Testis (tissue), 3 donors: Measurements from ENCODE around the gene ATP13A1. TPM values are rescaled to one million over a fixed set of nuclear protein-coding genes. Genes with fewer than 3 reads are reported as not detected.
"Not testable (repeated sequence)": the region's sequence is repeated elsewhere in the genome, so short reads cannot be mapped to it uniquely, and the experiment has no call there.

Source experiments
- DNase-seq: peaks from one replicate; pipeline ENCODE4 v3.0.0-alpha.2; 2019
- H3K27ac ChIP-seq, 2 donors: fragments of 200-600 bp; sonication (generic); one replicate each; pipeline ENCODE4 v1.5.1; 2019
- H3K27me3 ChIP-seq: fragments of 200-600 bp; sonication (generic); one replicate; pipeline ENCODE4 v1.5.1; 2019
- H3K36me3 ChIP-seq: fragments of 200-600 bp; sonication (generic); one replicate; pipeline ENCODE4 v1.5.1; 2017; ENCODE audit warnings: low read depth; ENCODE audit errors: missing control alignments
- H3K4me1 ChIP-seq: fragments of 200-600 bp; sonication (generic); one replicate; pipeline ENCODE4 v1.5.1; 2019
- H3K4me3 ChIP-seq, 2 donors: fragments of 200-600 bp; sonication (generic); one replicate each; pipeline ENCODE4 v1.5.1; 2017 to 2019
- H3K9me3 ChIP-seq: fragments of 200-600 bp; sonication (generic); one replicate; pipeline ENCODE4 v1.5.1; 2017
- POLR2A ChIP-seq: fragments of 450-650 bp; IDR thresholded peaks from one replicate; pipeline ENCODE4 v1.6.1; 2017; ENCODE audit warnings: antibody characterized with exemption, mild to moderate bottlenecking, moderate library complexity
- WGBS, 2 donors: methylation state at CpG; one replicate each; pipeline ENCODE4 v1.1.5; 2018; 5-methylcytosine and 5-hydroxymethylcytosine counted together
- intact Hi-C: fragments of 100-400 bp; cut with DNase I; formaldehyde crosslinking; loops from one replicate; pipeline ENCODE4 v1.15.1; 2023; ENCODE audit warnings: low total_unique reads
- polyA plus RNA-seq: library from polyadenylated mRNA; stranded (reverse); fragments of 350-450 nt; fragmentation: Illumina TruSeq; extraction: RNeasy Lipid Tissue Mini Kit (QIAGEN cat#74804); gene quantifications from one replicate; pipeline ENCODE4 v1.2.3, GENCODE V29; 2014; ENCODE audit warnings: low read depth, low replicate concordance; ENCODE audit not compliant: insufficient read depth
- total RNA-seq, 2 donors: library from RNA; depleted of rRNA; stranded (reverse); fragments of >200 nt; gene quantifications; one replicate each; pipeline ENCODE4 v1.2.3, GENCODE V29; 2016
- TF ChIP-seq, protein P1 (sequence below), 3 experiments: fragments of 450-650 bp in 2 of 3; fragments of 200-600 bp in 1 of 3; sonication (generic) in 1 of 3; IDR thresholded peaks; one replicate each; pipeline ENCODE4 v1.5.1; 2016 to 2019; ENCODE audit warnings: antibody characterized with exemption in 3 of 3, mild to moderate bottlenecking in 2 of 3, moderate library complexity in 1 of 3

Gene ATP13A1
- total and polyA plus RNA-seq, 3 donors from 2014 or later, result 64.1 to 360 (median 292) TPM

- Histone ChIP-seq H3K4me1 (peaks cover 4% of the 10 kb centered on the region), H3K27me3 (no peaks in the 10 kb centered on the region), H3K4me3 (no peak overlapping the region), H3K36me3 (no peaks in the 10 kb centered on the region), H3K27ac (no peak overlapping the region), H3K9me3 (no peaks in the 10 kb centered on the region)
- no peak for DNase-seq
- intact Hi-C loops, result no loop called here
- WGBS, 2 donors, result 96% methylated on average over 6 of the region's 6 CpGs
- no peak for TF ChIP-seq POLR2A
- TF ChIP-seq, protein P1, sequence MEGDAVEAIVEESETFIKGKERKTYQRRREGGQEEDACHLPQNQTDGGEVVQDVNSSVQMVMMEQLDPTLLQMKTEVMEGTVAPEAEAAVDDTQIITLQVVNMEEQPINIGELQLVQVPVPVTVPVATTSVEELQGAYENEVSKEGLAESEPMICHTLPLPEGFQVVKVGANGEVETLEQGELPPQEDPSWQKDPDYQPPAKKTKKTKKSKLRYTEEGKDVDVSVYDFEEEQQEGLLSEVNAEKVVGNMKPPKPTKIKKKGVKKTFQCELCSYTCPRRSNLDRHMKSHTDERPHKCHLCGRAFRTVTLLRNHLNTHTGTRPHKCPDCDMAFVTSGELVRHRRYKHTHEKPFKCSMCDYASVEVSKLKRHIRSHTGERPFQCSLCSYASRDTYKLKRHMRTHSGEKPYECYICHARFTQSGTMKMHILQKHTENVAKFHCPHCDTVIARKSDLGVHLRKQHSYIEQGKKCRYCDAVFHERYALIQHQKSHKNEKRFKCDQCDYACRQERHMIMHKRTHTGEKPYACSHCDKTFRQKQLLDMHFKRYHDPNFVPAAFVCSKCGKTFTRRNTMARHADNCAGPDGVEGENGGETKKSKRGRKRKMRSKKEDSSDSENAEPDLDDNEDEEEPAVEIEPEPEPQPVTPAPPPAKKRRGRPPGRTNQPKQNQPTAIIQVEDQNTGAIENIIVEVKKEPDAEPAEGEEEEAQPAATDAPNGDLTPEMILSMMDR (IDR thresholded peaks at IDR 0.05), result no peak
These were observed 10.8 kb upstream of the ATP13A1 start for GRCh38 chr19:19674315-19674714.

- no peaks in the 10 kb centered on the region for H3K36me3 ChIP-seq
- no peak for TF ChIP-seq POLR2A
- TF ChIP-seq, protein P1 (IDR thresholded peaks at IDR 0.05), result no peak
- no peak overlapping the region for H3K4me3 ChIP-seq
- no peaks in the 10 kb centered on the region for H3K9me3 ChIP-seq
- intact Hi-C loops, result no loop called here
- H3K27me3 ChIP-seq, result no peaks in the 10 kb centered on the region
- peaks cover 5% of the 10 kb centered on the region for H3K4me1 ChIP-seq
- H3K27ac ChIP-seq, result no peak overlapping the region
- WGBS, 2 donors, result 98 to 99% methylated on average over 3 of the region's 3 CpGs
- no peak for DNase-seq
These were observed 9.3 kb upstream of the ATP13A1 start for GRCh38 chr19:19672816-19673215.

- Histone ChIP-seq H3K27ac (no peak overlapping the region), H3K27me3 (no peaks in the 10 kb centered on the region), H3K4me3 (no peak overlapping the region), H3K4me1 (peaks cover 5% of the 10 kb centered on the region), H3K9me3 (no peaks in the 10 kb centered on the region), H3K36me3 (no peaks in the 10 kb centered on the region)
- peak; percentile 12 for DNase-seq
- WGBS, 2 donors, result 47 to 65% methylated on average over 10 of the region's 10 CpGs
- TF ChIP-seq, protein P1 (IDR thresholded peaks at IDR 0.05), result no peak
- TF ChIP-seq POLR2A, result no peak
- intact Hi-C loops, result no loop called here
These were observed 6.6 kb upstream of the ATP13A1 start for GRCh38 chr19:19670070-19670551.

DNA sequence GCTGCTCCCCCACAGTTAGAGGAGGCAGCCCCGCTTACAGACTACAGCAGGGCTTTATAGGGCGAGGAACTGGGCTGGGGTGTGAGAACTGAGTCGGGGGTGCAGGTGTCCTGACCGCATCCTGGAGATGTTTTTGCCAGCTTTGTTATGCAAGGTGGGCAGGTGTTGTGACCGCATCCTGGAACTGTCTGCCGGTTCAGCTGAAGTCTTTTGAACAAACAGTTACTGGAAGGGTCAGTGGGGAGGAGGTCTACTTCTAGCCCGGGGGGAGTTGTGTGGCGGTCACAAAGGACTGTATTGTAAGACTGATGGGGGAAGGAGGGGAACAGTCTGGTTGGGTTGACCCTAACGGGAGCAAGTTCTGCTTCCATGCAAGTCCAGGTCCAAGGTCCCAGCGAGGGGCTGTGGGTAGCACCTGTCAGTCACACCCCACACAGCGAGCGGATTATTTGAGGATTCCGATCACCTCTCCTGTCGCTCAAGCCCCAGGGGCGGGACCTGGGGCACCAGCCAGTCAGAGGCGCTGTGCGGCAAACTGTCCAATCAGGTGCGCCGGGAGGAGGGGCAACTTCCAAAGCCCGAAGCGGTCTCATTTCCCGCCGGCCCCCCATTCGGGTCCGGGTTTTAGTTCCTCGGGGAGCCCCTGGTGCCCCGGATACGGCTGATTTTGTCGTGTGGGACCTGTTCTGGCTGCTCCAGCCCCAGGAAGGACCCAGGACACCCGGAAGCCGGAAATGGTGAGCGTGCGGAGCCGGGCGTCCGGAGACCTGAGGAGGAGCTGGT, 4.9 kb upstream of the ATP13A1 start, which contains the start of gene ZNF101:
Gene ZNF101 (plus strand): TSS at position 610 of the 783 bp plus-strand sequence. CDS start 125 bp downstream, at position 735.
- H3K36me3 ChIP-seq, result no peaks in the 10 kb centered on the region
- 3 to 5% methylated on average over 17 to 32 of the region's 36 CpGs for WGBS, 2 donors
- peaks cover 5% of the 10 kb centered on the region for H3K4me1 ChIP-seq
- intact Hi-C loops, result no loop called here
- no peaks in the 10 kb centered on the region for H3K9me3 ChIP-seq
- no peak for TF ChIP-seq POLR2A
- H3K4me3 ChIP-seq, result peak within 1 kb of the TSS; percentile 90 to 91
- H3K27me3 ChIP-seq, result no peaks in the 10 kb centered on the region
- DNase-seq, result peak; percentile 97
- peak within 1 kb of the TSS; percentile 76 to 84 for H3K27ac ChIP-seq

DNA sequence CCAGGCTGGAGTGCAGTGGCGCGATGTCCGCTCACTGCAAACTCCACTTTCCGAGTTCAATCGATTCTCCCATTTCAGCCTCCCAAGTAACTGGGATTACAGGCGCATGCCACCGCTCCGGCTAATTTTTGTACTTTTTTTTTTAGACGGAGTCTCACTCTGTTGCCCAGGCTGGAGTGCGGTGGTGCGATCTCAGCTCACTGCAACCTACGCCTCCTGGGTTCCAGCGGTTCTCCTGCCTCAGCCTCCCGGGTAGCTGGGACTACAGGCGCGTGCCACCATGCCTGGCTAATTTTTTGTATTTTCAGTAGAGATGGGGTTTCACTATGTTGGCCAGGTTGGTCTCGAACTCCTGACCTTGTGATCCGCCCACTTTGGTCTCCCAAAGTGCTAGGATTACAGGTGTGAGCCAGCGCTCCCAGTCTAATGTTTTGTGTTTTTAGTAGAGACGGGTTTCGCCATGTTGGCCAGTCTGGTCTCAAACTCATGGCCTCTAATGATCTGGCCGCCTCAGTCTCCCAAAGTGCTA, 2.0 kb upstream of the ATP13A1 start:
- intact Hi-C loops, H3K9me3 ChIP-seq, H3K27ac ChIP-seq, H3K36me3 ChIP-seq, DNase-seq, H3K27me3 ChIP-seq, H3K4me3 ChIP-seq: not testable (repeated sequence)
- WGBS, 2 donors, result 81 to 89% methylated on average over 22 of the region's 22 CpGs
- H3K4me1 ChIP-seq, result peaks cover 15% of the 10 kb centered on the region
